GM19324 (cell line): ENCODE data around the gene MRPL16.
"Not testable (repeated sequence)": the region's sequence is repeated elsewhere in the genome, so short reads cannot be mapped to it uniquely, and the experiment has no call there.

ENCODE experiments used
- ATAC-seq: cut with Tn5 transposase; IDR thresholded peaks from one replicate; pipeline ENCODE4 v1.9.1; 2021; ENCODE audit warnings: mild to moderate bottlenecking, moderate library complexity; ENCODE audit not compliant: unreplicated experiment, low FRiP score

The MRPL16 gene

GRCh38 chr11:59810189-59810910 lies at the start of gene MRPL16:
MRPL16 (minus strand) TSS chr11:59810778; CDS start chr11:59810658, 120 bp downstream.
- peak; percentile 98 for ATAC-seq

- ATAC-seq = no peak
Measured at GRCh38 chr11:59859673-59860072, 49.1 kb upstream of the MRPL16 start.

- ATAC-seq = no peak
Measured at GRCh38 chr11:59857439-59858434, 47.2 kb upstream of the MRPL16 start.

GRCh38 chr11:59854871-59855270 lies 44.3 kb upstream of the MRPL16 start:
- ATAC-seq = no peak

GRCh38 chr11:59851416-59851815 lies 40.8 kb upstream of the MRPL16 start:
- ATAC-seq = not testable (repeated sequence)

- not testable (repeated sequence) for ATAC-seq
Measured at GRCh38 chr11:59849551-59849950, 39.0 kb upstream of the MRPL16 start.

- no peak for ATAC-seq
Measured at GRCh38 chr11:59849129-59849528, 38.6 kb upstream of the MRPL16 start.

GRCh38 chr11:59848439-59848838 lies 37.9 kb upstream of the MRPL16 start:
- ATAC-seq = not testable (repeated sequence)

GRCh38 chr11:59847626-59848025 lies 37.0 kb upstream of the MRPL16 start:
- no peak for ATAC-seq

- no peak for ATAC-seq
Measured at GRCh38 chr11:59846556-59846955, 36.0 kb upstream of the MRPL16 start.

GRCh38 chr11:59845399-59845798 lies 34.8 kb upstream of the MRPL16 start, which contains the start of gene CBLIF:
CBLIF (minus strand) TSS chr11:59845499; CDS start chr11:59845453, 46 bp downstream.
- no peak for ATAC-seq

GRCh38 chr11:59842316-59842715 lies 31.7 kb upstream of the MRPL16 start:
- ATAC-seq = no peak

- peak; percentile 80 for ATAC-seq
Measured at GRCh38 chr11:59841514-59841913, 30.9 kb upstream of the MRPL16 start.

GRCh38 chr11:59839615-59840014 lies 29.0 kb upstream of the MRPL16 start:
- ATAC-seq = no peak

- ATAC-seq = no peak
Measured at GRCh38 chr11:59833602-59834001, 23.0 kb upstream of the MRPL16 start.

GRCh38 chr11:59829358-59829757 lies 18.8 kb upstream of the MRPL16 start:
- no peak for ATAC-seq

- peak; percentile 83 for ATAC-seq
Measured at GRCh38 chr11:59822989-59823566, 12.5 kb upstream of the MRPL16 start.

GRCh38 chr11:59818572-59818971 lies 8.0 kb upstream of the MRPL16 start:
- ATAC-seq = peak; percentile 51

- not testable (repeated sequence) for ATAC-seq
Measured at GRCh38 chr11:59816434-59816833, 5.9 kb upstream of the MRPL16 start.

GRCh38 chr11:59815754-59816153 lies 5.2 kb upstream of the MRPL16 start:
- ATAC-seq = no peak

GRCh38 chr11:59814021-59814420 lies 3.4 kb upstream of the MRPL16 start:
- ATAC-seq = no peak
